Spleen (tissue), 7 donors: Measurements from ENCODE around the gene GSTK1.

Experiments used
- CTCF ChIP-seq, 11 experiments: fragments of 200-600 bp in 7 of 11; fragments of 450-650 bp in 4 of 11; sonication (generic) in 4 of 11; IDR thresholded peaks in 8 of 11; conservative IDR thresholded peaks in 3 of 11; 1 replicate in 7 of 11; 2 replicates in 4 of 11; pipeline versions ENCODE4 v1.4.0 to v1.8.0; 2016 to 2021; ENCODE audit warnings: antibody characterized with exemption in 11 of 11, inconsistent platforms in 4 of 11, mild to moderate bottlenecking in 1 of 11
- POLR2AphosphoS5 ChIP-seq, 3 donors: sonication (generic); formaldehyde crosslinking; IDR thresholded peaks; one replicate each; pipeline ENCODE4 v1.5.1; 2017; ENCODE audit warnings: antibody characterized with exemption in 3 of 3
- donor health status: DM: no; HTN: no; CAD: no; lungs with moderate emphysema.
- donor health status: DM: no; HTN: no; CAD: no.
- donor health status: DM: no; HTN: no; CAD: no.

DNA sequence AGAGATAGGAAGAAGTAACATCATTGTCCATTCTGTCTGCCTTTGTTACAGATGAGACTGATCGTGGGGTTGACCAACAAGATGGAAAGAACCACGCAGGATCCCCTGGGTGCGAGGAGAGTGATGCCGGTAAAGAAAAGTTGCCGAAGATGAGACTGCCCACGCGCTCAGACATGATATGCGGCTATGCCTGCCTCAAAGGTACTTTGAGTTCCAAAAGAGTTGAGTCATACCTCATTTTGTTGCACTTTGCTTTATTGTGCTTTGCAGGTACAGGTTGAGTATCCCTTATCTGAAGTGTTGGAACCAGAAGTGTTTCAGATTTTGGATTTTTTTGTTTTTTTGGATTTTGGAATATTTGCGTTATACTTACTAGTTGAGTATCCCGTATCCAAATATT lies 40.5 kb downstream of the GSTK1 start:
- TF ChIP-seq CTCF (IDR thresholded peaks at IDR 0.05 in 8 of 11, conservative IDR thresholded peaks at IDR 0.05 in 3 of 11) (no peak), POLR2AphosphoS5 (IDR thresholded peaks at IDR 0.05) (no peak)
